SKM-1 treated with dmso at 0.1 percent for 144 hours (cell line): ENCODE data around the gene SMOC1.

Source experiments
- DNase-seq: peaks from one replicate; lab custom pipeline; 2025; ENCODE audit not compliant: unreplicated experiment; lab: John Stamatoyannopoulos, UW

SMOC1 gene, protein sequence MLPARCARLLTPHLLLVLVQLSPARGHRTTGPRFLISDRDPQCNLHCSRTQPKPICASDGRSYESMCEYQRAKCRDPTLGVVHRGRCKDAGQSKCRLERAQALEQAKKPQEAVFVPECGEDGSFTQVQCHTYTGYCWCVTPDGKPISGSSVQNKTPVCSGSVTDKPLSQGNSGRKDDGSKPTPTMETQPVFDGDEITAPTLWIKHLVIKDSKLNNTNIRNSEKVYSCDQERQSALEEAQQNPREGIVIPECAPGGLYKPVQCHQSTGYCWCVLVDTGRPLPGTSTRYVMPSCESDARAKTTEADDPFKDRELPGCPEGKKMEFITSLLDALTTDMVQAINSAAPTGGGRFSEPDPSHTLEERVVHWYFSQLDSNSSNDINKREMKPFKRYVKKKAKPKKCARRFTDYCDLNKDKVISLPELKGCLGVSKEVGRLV

DNA sequence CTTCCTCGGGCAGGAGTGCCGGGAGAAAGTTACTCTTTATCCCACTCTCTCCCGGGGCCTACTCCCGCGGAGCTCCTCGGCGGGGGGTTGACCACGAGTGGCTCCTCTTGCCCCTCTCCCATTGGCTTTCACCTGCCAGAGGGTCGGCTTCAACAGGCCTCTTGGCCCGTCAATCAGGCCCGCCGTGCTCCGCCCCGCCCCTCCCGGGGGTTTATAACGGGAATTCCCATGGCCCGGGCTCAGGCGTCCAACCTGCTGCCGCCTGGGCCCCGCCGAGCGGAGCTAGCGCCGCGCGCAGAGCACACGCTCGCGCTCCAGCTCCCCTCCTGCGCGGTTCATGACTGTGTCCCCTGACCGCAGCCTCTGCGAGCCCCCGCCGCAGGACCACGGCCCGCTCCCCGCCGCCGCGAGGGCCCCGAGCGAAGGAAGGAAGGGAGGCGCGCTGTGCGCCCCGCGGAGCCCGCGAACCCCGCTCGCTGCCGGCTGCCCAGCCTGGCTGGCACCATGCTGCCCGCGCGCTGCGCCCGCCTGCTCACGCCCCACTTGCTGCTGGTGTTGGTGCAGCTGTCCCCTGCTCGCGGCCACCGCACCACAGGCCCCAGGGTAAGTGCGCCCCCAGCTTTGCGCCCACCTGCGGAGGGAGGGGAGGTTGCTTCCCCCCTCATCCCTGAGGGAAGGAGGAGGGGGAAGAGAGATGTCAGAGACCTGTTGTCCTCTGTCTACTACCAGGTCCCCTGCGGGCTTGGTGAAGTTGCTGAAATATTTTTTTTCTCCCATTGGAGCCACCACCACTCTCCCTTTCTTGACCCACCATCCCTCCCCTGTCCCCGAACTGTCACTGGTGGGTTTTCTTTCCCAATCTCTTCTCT lies at the start of gene SMOC1:
SMOC1 (plus strand) TSS at position 242 of the 869 bp plus-strand sequence; CDS start at position 505, 263 bp downstream.
- no peak for DNase-seq

DNA sequence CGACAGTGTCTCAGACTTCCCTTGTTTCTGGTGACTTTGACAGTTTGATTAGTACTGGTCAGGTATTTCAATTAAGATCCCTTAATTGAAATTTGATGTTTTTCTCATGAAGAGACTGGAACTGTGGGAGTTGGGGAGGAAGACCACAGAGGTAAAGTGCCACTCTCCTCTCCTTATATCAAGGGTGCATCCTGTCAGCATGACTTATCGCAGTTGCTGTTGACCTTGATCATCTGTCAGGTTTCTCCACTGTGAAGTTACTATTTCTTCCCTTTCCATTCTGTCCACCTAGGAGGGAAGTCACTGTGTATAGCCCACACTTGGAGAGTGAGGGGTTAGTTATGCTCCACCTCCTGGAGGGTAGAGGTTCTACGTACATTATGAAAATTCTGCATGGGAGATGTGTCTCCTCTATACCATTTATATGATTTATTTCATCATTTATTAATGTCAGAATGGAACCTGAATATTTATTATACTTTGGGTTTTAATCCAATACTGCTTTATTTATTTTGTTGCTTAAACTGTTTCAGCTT lies 40.3 kb upstream of the SMOC1 start:
- DNase-seq = no peak

DNA sequence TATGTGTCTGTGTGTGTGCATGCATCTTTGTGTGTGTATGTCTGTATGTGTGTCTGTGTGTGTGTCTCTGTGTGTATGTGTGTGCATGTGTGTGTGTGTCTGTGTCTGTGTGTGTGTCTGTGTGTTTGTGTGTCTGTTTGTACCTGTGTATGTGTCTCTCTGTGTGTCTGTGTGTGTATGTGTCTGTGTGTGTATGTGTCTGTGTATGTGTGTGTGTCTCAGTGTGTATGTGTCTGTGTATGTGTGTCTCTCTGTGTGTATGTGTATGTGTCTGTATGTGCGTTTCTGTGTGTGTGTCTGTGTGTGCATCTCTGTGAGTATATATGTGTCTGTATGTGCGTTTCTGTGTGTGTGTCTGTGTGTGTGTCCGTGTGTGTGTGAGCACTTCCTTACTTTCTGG lies 39.6 kb upstream of the SMOC1 start:
- no peak for DNase-seq

DNA sequence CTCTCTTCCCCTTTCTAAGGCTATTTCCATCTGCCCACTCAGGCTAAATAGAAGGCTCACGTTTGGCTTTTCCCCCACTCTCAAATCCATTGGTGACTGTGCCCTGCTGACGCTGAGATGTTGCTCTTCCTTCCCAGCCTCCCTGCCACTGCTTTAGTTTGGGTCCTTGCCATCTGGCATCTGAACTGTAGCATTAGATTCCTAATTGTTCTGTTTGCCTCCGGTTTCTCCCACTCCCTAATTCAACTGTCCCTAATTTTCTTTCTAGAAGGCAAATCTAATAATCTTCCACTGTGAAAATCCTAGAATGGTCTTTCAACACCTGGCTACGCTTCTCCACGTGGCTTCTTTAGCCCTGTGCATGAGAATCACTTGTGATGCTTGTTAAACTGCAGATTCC lies 37.6 kb upstream of the SMOC1 start:
- DNase-seq = no peak

DNA sequence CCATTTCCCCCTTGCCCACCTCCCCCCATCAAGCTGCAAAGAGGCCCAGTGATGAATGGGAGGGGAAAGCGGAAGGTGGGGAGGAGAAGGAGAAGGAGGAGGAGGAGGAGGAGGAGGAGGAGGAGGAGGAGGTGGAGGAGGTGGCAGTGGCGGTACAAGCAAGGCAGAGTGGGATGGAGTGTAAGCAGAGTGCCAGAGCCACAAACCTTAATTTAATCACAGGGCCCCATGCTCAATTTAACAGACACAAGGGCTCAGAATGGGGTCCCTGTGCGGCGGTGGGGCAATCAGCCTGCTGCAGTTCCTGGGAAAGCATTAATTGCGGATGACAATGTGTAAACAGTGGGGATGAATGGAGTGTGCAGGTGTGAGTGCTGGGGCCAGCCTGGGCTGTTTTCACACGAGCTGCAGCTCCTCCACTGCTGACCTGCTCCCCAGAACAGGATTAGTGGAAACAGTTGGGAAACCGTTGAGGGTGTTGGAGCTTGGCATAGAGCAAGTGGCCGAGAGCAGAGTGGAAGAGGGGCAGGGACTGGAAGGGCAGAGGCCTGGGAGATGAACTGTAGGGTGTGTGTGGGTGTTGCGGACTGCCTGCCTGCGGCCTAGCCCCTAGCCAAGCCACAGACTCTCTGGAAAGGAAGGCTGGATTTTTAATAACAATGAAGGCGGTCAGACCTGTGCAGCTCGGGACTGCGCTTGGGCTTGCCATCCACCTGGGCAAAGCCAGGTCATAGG lies 36.4 kb upstream of the SMOC1 start:
- DNase-seq = no peak

DNA sequence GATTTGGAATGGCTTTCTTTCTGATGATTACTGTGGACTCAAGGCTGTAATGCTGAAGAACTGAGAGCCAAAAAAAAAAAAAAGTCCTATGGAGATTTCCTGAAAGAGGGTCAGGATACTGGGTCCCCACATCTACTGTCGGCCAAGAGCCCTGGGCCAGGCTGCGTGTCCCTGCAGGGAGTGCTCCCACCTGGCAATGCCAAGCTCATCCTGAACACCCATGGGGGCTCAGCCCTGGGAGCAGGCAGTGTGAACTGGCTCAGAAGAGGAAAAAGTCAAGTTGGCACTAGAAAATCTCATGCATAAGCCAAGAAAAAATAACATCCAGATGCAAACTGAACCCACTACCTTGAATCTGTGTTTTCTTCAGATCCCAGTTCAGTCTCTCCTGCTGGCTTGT lies 35.0 kb upstream of the SMOC1 start:
- DNase-seq = no peak

DNA sequence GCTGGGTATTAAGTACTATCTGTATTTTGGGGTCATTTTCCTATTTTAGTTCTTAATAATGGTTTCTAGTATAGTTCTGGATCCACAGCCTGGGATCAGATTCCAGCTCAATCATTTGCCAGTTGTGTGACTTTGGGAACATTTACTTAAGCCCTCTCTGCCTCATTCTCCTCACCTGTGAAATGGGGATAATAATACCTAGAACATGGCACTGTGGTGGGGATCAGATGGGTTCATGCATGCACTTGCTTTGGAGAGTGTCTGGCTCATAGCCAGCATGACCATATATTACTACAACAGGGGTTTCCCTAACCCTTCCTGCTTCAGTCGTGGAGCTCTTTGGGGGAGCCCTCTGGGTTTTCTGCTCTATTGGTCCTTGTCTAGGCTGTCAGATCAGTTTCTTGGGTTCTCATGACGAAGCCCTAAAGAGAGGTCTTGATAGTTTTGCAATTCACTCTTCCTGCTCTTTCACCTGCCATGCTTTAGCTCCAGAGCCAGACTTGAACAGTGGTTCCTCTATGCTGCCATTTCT lies 34.1 kb upstream of the SMOC1 start:
- DNase-seq = no peak

DNA sequence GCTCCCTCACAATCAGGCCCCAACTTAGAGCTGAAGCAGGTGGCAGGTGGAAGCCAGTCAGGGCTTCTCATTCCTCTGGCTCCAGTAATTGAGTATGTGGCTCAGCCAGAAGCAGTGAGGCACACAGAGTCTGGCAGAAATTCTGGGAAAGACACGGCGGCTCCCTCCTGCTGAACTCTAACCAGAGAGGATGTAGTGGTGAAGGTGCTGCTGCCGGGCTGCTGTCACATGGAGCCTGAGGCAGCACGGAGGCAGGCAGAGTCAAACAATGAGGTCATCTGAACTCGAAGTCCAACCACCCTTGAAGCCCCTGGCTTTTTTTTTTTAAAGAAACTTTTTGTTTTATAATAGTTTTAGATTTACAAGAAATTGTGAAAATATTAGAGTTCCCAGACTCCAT lies 33.4 kb upstream of the SMOC1 start:
- DNase-seq = no peak

DNA sequence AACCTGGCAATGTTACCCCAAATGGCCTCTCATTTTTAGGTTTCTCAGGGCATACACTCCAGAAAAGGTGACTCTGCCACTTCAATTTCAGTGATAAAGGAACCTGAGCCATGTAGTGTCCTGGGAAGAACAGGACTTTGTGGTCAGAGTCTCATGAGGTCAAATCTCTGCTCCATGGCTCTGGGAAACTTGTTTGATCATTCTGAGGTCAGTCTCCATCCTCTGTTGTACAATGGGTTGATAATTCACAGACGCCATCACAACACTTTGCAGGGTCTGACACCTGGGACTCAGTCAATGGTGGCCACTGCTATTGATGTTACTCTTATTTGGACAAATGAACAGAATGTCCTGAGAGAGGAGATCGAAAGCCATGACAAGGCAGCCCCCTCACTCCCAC lies 31.1 kb upstream of the SMOC1 start:
- DNase-seq = no peak

DNA sequence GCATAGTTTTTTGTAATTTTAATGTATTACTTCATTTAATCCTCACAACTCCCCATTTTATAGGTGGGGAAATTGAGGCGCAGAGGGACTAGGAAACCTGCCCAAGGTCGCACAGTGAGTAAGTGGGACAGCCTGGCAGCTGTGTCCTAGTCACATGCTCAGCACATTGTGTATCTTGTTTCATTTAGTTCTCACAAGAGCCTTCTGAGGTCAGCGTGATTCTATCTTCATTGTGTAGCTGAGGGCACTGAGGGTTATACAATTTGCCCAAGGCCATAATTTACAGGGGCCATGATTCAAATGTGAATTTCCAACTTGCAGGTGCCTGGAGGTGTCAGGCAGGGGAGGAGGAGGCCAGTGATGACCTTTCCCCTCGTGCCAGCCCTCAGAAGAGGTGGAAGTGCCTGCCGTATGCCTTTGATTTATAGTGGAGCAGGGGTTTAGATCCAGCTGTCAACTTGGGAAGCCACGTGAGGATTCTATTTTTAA lies 30.3 kb upstream of the SMOC1 start:
- DNase-seq = no peak

DNA sequence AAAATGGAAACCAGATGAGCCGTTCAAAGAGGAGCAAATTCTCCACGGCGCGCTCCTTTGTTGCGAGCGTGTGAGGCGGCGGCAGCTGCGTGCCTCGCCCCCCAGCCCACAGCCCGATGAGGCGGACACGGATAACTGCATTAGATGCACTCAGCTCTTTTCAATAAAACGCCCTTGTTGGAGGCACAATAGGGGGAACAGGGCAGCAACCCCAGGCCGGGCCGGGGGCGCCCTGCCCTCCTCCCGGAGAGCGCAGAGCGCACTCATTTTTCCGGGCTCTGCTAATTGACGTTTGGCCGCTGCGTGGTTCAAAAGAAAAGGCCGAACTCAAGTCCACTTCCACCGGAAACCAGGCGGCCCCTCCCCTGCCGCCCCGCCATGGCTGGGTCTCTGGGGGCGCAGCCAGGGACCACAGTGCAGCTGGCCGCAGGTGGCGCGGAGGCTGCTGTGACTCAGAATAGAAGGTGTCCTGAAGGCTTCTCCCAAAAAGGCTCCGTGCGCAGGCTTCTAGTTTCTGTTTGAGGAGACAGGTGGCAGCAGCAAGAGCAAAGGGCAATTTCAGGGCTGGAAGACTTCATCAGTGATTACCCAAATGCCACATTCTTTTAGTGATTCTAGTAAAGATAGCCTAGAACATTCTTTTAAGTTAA lies 29.0 kb upstream of the SMOC1 start:
- DNase-seq = no peak

DNA sequence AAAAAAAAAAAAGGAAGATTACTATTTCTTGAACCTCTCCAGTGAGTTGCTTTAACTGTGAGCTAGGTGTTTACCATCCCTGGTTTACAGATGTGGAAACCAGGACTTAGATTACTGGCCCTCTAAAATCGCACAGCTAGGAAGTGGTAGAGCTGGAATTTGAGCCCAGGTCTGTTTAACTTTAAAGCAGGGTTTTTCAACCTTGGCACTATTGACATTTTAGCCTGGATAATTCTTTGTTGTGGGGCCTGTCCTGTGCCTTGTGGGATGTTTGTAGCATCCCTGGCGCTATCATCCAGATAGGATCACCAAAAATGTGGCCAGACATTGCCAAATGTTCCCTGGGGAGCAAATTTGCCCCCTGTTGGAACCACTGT lies 28.5 kb upstream of the SMOC1 start:
- DNase-seq = no peak

DNA sequence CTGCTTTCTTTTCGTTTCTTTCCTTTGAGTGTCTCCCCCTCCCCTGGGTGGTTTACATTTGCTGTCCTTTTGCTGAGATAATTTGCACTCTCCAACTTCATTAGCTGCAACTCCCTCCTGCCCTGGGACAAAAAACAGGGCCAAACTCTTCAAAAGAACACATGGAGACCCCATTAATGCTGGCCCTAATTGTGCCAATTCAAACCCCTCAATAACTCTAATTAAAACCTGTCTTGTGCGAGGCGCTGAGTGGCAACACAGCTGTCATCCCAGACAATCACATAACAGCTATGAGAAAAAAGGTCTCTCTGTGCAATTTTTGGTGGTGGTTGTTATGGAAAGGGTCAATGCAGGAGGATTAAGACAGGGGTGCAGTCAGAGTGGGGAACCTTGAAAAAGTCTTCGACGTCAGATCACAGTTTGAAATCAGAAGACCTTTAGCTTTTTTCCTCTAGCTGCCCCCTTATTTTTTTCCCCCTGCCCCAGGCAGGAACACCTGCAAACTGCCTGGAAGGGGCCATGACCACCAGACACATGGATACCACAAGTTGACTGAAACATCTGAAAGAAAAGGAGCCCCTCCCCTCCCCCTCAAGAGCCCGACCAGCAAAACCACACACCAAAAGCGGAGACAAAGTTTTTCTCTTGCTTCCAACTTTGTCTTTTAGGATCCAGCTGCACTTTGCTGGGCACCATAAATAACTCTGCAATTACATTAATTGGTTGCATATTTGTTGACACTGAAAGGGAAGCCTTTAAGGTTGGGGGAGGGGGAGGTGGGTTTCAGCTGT lies 26.5 kb upstream of the SMOC1 start:
- DNase-seq = no peak

DNA sequence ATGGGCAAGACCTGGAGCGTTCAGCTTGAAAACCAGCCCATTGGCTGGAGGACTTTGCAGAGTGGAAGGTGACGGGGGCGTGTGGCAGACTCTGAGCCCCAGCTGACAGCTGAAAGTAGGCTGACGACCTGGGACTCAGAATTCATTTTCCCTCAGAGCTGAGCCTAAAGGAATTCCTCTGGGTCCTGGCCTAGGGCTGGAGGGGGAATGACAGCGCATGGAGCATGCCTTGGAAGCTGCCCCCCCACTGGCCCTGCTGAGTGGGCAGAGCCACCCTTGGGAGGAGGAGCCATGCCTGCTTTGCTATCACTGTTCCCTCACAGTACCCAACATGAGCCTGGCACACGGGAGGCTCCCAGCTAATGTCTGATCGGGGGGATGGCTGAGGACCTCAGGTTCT lies 25.4 kb upstream of the SMOC1 start:
- no peak for DNase-seq

DNA sequence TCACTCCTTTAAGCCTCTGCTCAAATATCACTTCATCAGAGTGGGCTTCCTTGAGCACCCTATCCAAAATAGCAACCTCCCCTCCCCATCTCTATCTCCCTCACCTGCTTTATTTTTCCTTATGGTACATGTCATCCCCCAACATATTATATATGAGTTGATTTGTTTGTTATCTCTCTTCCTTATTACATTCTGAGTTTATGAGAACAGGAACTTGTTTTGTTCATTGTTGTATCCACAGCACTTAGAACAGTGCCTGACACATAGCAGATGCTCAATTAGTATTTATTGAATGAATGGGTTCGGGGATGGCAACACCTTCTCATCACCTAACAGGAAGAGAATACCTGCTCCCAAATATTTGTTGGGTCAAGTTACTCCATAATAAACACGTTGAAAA lies 24.6 kb upstream of the SMOC1 start:
- no peak for DNase-seq

DNA sequence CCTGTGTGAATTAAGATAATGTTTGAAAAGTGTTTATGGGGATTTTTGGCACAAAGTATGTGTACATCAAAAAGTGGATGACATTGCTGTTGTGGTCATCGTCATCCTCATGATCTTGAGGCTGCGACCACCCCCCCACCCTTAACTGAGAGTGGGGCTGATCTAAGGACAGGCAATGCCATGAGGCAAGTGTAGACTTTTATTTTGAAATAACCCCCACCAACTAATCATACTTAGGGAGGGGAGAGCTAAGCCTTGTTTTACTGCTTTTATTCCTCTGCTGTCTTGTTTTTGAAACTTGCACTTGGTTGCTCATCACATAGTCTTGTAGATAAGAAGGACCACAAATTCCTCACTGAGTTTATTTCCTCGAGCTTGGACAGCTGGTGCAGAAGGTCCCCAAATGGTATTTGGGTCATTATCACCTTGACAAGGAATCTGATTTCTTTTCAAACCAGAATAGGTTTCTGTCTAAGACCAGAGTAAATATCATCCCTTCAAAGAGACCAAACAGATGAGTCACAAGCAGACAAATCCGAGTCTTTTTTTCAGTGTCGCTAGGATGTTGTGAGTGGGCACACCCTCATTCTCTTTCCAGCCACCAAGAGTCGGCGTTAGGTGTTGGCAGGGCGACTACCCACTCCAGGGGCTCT lies 23.9 kb upstream of the SMOC1 start:
- DNase-seq = no peak

DNA sequence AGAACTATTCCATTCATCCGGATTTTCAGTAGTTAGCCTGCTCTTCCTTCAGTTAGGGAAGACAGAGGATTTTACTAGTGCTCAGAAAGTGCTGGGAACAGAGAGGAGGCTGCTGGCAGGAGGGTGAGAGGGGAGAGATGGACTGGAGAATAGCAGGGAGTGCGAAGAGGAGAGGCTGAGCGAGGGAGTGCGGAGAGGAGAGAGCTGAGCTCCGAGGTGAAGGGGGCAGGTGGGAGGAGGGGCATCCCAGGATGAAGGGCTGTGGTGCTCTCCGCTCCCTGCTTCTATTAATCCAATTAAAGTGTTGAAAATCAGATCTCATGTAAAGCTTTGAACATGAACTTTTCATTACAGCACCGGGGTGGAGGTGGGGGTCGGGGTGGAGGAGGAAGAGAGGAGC lies 20.4 kb upstream of the SMOC1 start:
- no peak for DNase-seq

DNA sequence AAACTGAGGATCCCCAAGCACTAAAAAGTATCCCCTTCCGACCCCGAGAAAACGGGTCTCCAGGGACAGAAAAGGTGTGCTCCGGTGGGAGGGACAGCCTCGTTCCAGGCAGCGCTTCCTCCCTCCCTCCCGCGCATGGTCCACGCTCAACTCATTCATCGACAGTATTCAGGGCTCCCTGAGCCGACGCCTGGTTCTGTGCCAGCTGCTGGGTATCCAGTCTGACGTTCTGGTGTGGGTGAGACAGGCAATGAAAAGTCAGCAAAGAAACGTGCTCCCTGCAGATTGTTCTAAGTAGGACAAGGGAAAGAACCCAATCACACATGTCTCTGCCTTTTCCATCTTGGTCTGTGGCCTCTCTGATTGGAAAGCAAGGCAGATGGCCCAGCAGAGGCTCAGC lies 19.6 kb upstream of the SMOC1 start:
- no peak for DNase-seq

DNA sequence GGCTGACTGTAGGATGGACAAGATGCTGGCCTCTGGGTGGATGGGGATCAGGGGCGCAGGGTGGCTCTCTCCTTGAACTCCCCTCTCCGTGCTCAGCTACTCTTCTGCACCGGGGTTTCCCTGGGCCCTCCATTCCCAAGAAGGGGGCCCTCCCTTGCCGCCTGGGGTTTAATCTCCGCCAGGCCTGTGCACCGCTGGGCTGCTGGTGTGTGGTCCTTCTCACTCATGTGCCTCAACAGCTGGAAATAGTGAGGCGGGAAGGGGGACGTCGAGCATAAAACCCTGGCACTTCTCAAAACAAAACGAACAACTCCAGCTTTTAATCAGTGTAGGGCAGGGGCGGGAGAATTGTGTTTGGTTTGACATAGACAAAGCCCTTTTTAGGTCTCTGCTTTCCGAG lies 19.0 kb upstream of the SMOC1 start:
- no peak for DNase-seq
